ENCODE data around the gene BAHD1.

DNA sequence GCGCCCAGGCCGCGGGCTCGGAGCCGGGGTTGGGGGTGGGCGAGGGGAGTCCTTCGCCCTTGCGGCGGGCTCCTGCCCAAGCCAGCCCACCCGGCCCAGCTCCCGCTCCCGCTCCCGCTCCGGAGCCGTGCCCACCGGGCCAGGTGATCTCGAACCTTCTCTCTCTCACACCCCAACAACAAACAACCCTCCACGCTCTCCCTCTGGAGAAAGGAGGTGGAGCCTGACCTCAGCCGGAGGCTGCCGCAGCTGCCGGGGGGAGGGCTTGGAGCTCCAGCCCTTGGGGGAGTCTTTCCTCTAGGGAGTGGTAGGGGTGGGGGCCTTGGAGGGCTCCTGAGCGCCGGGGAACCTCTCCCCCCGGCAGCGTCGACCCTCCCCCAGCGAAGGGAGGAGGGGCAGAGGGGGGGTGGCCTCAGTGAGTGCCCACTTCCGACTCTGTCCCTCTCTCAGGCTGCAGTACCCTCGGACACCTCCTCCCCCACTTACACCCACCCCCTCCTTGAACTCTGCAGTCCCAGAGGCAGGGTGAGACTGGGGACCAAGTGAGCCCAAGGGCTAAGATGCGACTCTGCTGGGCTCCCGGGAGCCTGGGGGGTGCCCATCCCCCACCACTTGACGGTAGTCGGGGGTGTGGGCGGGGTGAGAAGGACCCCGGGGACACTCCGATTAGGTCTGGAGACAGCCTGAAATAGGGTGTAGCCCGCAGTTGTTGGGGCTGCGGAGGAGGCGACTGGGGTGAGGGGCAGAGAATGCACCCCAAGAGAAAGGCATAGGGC is 4.4 kb upstream of the BAHD1 start:
- TF ChIP-seq ZNF274 (IDR thresholded peaks at IDR 0.05; ENCODE audit: low read depth, low read length) (no peak), YY1 (IDR thresholded peaks at IDR 0.05; ENCODE audit: insufficient read depth, insufficient read length) (no peak)

Measured in NT2/D1 (cell line).